GM19467 (cell line): Measurements from ENCODE around the gene ASB1.
"Not testable (repeated sequence)": the region's sequence is repeated elsewhere in the genome, so short reads cannot be mapped to it uniquely, and the experiment has no call there.

Experiments
- ATAC-seq: cut with Tn5 transposase; IDR thresholded peaks from one replicate; pipeline ENCODE4 v1.9.1; 2021; ENCODE audit warnings: mild to moderate bottlenecking, moderate library complexity; ENCODE audit not compliant: unreplicated experiment

The ASB1 gene

GRCh38 chr2:238441262-238442114, 14.8 kb downstream of the ASB1 start:
- ATAC-seq: no peak

GRCh38 chr2:238442257-238442656, 15.5 kb downstream of the ASB1 start:
- ATAC-seq: not testable (repeated sequence)

- ATAC-seq: no peak
Observed at GRCh38 chr2:238444242-238444641, 17.5 kb downstream of the ASB1 start.

DNA sequence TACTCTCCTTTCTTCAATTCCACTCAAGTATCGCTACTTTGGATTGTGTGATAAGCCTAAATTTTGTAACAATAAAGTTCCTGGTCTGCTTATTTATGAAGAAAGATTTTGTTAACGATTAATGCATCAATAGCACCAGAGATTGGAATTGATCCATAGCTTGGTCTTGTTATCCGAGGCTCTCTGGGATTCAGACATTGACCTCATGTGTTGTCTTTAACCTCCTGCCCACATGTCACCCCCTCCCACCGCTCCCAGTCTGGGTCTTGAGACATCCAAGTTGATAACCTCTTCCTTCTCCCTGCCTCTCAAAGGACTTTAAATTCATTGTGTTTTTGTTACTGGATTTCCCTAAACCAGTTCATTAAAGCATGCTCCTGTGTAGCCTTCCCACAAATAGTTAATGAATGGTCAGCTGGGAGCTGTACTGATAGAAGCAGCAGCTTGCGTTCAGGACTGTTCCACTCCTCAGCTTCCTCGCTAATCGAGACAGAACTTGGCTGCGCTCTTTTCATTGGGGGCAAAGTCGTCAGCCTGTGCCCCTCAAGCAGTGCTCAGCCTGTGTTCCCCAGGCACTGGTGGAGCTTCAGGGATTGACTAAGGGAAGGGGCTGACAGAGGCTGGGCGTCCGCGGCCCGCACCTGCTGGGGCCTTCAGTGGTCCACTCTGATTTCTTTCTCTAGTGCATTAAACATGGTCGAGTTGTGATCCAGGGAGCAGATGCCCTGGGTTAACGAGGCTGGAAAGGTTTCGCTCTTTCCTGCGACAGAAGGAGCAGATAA, 18.9 kb downstream of the ASB1 start:
- no peak for ATAC-seq

- ATAC-seq: no peak
Observed at GRCh38 chr2:238446371-238446770, 19.6 kb downstream of the ASB1 start.

GRCh38 chr2:238448031-238448955, 21.6 kb downstream of the ASB1 start:
- ATAC-seq: no peak

- no peak for ATAC-seq
Observed at GRCh38 chr2:238449241-238449640, 22.5 kb downstream of the ASB1 start.

GRCh38 chr2:238449909-238450417, 23.2 kb downstream of the ASB1 start:
- no peak for ATAC-seq

DNA sequence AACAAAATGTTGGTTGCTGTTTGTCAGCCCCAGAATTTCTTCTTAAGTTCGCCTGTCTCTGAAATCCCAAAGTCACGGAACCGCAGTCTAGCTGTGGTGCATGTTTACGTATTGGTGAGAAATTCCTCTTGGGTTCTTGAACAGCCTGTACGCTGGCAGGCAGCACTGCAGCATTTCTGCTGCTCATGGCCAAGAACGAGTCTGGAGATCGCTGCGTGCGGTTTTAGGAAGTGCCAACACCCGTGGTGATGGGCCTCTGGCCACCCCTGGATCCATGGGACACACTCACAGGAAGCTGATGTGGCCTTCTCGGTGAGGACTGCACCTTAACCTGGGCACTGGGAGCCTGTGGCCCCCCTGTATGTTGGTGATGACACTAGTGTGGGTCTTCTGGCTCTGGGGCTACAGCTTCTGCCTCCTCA, 23.7 kb downstream of the ASB1 start:
- ATAC-seq: no peak

- ATAC-seq: no peak
Observed at GRCh38 chr2:238453842-238454241, 27.1 kb downstream of the ASB1 start.

- ATAC-seq: no peak
Observed at GRCh38 chr2:238456449-238456848, 29.7 kb downstream of the ASB1 start.

- ATAC-seq: no peak
Observed at GRCh38 chr2:238456970-238457926, 30.5 kb downstream of the ASB1 start.

- ATAC-seq: no peak
Observed at GRCh38 chr2:238457927-238458324, 31.2 kb downstream of the ASB1 start.

GRCh38 chr2:238458651-238459050, 31.9 kb downstream of the ASB1 start:
- no peak for ATAC-seq

DNA sequence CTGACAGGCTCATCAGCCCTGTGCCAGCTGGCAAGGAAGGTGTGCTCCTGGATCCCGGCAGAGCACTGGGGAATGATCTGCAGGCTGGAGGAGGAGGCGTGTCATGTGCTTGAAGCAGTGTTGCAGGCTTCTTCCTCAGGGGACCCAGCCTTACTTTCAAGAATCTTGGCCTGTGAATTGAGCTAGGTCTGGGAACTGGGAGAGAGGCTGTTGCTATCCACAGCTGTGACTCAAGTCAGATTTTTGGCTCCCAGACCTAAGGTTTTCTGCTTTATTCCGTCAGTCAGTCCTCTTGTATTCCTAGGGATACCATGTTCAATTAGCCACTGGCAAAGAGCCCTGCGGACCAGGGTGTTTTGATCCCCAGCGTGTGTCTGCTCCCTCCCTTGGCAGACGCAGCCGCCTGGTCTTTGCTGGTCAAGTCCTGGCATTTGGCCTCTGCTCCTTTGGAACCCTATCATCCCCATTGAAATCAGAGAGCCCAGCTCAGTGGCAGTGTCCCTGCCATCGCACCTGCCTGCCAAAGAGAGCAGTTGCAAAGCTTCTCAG, 32.4 kb downstream of the ASB1 start:
- ATAC-seq: no peak

DNA sequence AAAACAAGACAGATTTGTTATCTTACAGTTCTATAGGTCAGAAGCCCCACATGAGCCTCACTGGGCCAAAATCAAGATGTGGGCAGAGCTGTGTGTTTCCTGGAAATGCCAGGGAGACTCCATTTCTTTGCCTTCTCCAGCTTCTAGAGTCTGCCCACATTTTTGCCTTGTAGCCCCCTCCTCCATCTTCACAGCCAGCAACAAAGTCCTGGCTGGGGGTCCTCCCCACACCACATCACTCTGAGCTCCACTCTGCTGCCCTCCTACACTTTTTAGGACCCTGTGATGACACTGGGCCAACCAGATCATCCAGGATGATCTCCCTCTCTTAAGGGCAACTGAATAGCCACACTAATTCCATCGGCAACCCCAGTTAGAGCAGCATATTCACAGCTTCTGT, 34.3 kb downstream of the ASB1 start:
- ATAC-seq: no peak

DNA sequence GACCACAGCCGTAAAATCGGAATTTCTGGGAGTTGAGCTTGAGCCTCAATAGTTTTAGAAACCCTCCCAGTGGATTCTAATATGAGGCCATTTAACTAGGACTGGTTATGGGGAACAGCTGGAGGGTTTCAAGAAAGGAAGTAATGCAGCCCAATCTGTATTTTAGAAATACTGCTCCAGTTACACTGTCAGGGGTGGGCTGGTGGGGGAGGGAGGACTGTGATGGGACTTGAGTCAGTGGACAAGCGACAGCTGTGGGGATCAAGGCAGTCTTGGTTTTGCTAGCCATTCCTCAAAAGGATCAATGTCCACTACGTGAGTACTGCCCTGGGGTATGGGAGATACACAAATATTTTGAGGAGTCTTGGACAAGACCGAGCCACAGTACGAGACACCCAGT, 34.8 kb downstream of the ASB1 start:
- ATAC-seq: no peak

DNA sequence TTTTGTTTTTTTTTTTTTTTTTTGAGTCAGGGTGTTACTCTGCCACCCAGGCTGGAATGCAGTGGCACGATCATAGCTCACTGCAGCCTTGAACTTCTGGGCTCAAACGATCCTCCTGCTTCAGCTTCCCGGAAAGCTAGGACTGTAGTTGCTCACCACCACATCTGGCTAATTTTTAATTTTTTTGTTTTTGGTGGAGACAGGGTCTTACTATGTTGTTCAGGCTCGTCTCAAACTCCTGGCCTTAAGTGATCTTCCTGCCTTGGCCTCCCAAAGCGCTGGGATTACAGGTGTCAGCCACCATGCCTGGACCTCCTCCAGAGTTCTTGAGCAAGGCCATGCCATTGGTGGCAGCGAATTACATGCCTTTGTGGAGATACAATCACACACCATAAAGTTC, 35.2 kb downstream of the ASB1 start:
- ATAC-seq: no peak

DNA sequence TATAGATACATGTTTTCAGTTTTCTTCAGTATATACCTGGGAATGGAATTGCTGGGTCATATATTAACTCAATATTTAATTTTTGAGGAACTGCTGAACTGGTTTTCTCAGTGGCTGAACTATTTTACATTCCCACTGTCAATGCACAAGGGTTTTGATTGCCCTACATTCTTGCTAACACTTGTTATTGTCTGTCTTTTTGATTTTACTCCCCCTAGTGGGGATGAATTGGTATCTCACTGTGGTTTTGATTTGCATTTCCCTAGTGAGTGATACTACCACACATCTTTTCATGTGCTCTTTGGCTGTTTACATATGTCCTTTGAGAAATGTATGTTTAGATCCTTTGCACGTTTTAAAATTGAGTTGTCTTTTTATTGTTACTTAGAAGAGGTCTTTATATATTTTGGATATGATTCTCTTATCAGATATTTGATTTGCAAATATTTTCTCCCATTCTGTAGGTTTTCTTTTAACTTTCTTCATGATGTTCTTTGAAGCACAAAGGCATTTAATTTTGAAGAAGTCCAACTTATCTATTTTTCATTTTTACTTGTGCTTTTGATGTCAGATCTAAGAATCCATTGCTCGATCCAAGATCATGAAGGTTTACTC, 36.2 kb downstream of the ASB1 start:
- ATAC-seq: no peak
